GM19099 (cell line): ENCODE results near the gene HDHD5.

Source experiments
- POLR2A ChIP-seq: IDR thresholded peaks from 3 replicates; pipeline ENCODE4 v1.6.1; 2011; ENCODE audit warnings: low read depth; ENCODE audit not compliant: insufficient read length; ENCODE audit errors: extremely low read depth

HDHD5 gene

DNA sequence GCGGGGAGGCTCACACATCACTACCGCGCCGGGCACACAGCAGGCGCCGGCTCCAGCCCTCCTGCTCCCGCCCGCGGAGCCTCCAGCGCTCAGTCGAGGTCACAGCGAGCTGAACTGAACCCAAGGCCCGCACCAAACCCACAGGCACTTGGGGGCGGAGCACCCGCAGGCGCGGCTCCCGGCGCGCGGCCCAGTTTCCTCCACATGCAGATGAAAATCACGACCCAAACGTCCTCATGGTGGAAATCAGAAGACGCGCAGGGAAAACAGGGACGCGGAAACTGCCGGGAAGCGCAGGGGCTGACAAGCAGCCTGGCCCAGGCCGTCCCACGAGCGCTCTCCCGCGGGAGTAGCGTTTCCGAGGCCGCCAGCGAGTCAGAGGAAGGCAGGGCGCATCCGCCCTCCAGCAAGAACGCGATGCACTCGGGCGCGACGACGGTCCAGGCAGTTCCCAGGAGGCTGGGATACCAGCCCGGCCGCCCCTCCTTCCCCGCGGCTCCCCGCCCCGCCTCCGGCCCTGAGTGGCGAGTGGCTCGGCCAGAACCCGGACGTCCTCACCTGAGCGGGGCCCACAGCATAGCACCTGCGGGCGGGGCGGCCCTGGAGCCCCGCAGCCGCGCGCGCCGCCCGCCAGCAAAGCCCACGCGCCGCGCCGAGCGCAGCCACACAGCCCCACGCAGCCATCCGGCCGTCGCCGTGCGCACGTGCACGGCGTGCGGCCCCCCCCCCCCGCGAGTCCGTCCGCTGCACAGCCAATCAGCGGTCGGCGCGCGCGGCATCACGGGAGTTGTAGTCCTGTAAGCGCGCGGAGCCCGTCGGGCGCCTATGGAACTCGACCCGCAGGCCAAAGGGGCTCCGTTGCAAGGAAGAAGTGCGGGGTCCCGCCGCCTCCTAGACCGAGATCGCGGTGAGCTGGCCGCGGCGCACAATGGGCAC, at the start of gene HDHD5:
TSS of gene HDHD5 (minus strand) at position 710 of the 936 bp plus-strand sequence. CDS start at position 684, 26 bp downstream.
- TF ChIP-seq POLR2A: peak; percentile 60

GRCh38 chr22:17205432-17205831, 46.4 kb upstream of the HDHD5 start:
- no peak for TF ChIP-seq POLR2A

DNA sequence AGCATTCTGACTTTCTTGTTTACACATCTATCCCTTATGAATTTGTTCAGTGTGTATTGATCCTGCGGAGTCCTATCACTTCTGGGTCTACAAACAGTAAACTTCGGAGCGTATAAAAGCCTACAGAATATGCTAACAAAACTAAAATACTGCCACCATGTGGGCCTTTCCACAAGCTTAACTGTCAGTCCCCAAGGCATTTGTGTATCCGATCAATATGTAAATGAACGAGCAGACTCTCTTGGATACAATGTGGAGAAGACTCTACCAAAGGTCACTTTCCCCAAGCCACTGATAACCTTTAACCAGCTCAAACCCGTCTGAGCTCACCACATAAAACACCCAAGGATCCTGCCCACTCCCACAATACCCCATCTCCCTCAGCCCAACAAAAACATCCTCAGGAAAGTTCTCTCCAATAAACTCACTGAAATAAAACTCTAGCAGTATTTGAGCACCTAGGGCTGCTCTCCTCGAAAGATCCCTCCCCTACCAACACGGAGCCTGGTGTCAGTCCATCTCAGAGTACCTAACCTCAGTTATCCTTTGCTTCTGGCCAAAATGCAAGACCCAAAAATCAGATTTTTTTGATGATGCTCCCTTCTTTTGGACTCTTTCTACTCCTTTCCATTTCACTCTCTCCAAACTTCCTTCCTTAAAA, 42.3 kb upstream of the HDHD5 start:
- TF ChIP-seq POLR2A: no peak

DNA sequence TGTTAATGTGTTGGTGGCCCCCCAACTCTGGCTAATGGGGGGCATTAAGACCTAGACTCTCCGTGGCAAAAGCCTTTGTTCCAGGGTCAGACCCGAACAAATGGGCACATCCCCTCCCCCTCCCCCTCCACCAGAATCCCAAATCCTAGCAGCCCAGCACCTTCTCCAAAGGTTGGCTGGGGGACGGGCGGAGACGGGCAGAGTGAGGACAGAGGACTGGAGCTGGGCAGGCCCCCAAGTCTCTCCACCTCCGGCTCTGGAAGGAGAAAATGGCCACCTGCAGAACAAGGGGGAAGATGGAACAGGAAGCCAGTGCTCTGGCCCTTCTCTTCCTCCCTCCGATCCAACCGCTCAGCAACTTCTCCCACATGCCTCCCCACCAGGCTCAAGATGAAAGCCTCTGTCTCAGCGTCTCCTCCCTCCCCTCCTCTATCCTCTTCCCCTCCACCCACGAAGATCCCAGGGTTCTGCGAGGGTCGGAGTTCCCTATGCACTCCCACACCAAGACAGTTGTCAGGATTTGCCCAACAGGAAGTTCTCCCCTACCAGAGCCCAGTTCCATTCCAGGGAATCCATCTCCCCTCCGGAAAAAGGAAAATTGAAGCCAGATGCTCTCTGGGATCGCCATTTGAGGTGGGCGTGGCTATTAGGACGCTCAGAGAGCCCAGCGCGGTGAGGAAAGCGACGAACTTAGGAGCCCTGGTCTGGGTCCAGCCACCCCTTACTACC, 40.1 kb upstream of the HDHD5 start:
- TF ChIP-seq POLR2A: no peak

GRCh38 chr22:17198170-17199002, 39.3 kb upstream of the HDHD5 start:
- TF ChIP-seq POLR2A: no peak

- TF ChIP-seq POLR2A: no peak
Measured at GRCh38 chr22:17194213-17194612, 35.1 kb upstream of the HDHD5 start.

- no peak for TF ChIP-seq POLR2A
Measured at GRCh38 chr22:17192186-17192585, 33.1 kb upstream of the HDHD5 start.

- TF ChIP-seq POLR2A: no peak
Measured at GRCh38 chr22:17191163-17191784, 32.2 kb upstream of the HDHD5 start.

GRCh38 chr22:17190702-17191101, 31.6 kb upstream of the HDHD5 start:
- no peak for TF ChIP-seq POLR2A

GRCh38 chr22:17176715-17177114, 17.6 kb upstream of the HDHD5 start:
- no peak for TF ChIP-seq POLR2A

DNA sequence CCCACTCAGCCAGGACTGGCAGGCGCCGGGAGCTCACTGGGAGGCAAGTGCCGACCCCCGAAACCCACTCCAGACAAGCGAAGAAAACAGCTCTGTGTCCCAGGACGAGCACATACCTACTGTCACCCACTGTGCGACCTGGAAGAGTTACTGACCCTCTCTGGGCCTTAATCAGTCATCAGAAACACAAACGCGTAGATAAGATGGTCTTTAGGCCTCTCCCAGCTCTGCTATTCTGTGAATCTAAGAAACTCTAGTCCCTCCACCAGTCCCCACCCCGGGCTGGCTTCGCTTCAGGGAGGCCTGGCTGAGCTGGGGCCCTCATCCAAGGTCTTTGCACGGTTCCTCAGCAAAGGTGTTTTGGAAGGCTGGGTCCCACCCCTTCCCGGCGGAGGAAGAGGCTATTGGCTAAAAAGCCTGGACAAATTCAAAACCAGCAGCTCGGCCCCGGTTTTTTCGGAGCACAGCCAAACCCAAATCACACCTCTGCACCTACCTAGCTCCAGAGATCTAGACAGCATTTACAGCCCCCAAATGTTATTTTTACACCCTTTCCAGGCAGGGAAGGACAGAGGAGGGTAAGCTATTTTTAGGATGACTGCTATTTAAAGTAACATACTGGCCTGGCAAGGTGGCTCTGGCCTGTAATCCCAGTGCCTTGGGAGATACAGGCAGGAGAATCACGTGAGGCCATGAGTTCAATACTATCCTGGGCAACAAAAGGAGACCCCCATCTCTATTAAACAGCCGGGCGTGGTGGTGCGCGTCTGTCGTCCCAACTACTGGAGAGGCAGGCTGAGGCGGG, 13.2 kb upstream of the HDHD5 start:
- no peak for TF ChIP-seq POLR2A

DNA sequence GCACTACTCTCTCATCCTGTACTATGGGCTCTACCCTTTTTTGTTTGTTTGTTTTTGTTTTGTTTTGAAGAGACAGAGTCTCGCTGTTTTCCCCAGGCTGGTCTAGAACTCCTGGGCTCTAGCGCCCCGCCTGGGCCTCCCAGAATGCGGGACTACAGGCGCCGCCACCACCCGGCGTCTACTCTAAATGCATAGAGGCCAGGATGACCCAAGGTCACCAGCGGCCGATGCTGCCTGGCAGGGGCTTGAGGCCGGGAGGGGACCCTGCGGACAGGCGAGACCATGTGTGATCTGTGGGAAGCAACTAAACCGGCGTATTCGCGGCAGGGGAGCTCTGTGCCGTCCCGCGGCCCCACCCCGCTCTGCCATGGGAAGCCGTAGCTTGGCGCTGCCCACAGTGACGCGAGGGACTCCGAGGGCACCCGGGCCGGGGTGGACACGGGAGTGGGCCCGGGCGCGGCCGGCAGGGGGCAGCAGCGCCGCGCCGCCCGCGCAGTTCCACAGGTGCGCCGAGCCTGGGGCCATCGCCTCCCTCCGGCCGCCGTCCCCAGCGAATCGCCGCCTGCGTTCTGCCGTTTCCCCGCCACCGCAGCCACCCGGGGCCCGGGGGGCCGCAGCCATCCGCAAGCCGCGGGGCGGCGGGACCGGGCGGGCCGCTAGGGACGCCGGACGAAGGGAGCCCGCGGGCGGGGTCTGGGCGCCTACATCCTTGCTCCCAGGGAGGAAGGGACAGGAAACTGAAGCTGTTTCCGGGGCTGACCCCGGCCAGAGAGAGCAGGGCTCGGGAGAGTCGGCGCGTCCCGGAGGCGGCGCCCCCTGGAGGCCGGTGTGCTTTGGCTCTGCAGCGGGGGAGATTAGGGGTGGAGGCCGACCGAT, 12.3 kb upstream of the HDHD5 start:
- TF ChIP-seq POLR2A: peak; percentile 65
